ENCODE results near the gene HORMAD2. TPM values are rescaled to one million over a fixed set of nuclear protein-coding genes. Genes with fewer than 3 reads are reported as not detected.
"Not testable (repeated sequence)": the region's sequence is repeated elsewhere in the genome, so short reads cannot be mapped to it uniquely, and the experiment has no call there.

Gene HORMAD2
- total and polyA plus RNA-seq, 4 donors: not detected

- 73 to 78% methylated on average over 5 of the region's 5 CpGs for WGBS, 2 donors
- H3K9me3 ChIP-seq (ENCODE audit: control insufficient read depth, low read length); ATAC-seq (ENCODE audit: low FRiP score); DNase-seq; H3K4me3 ChIP-seq (ENCODE audit: low read length in 2 of 2); H3K27me3 ChIP-seq (ENCODE audit: control insufficient read depth in 1 of 2, insufficient read depth in 2 of 2, low read length in 1 of 2); H3K4me1 ChIP-seq (ENCODE audit: control insufficient read depth in 1 of 2, insufficient read depth in 2 of 2, low read length in 2 of 2); H3K36me3 ChIP-seq (ENCODE audit: control insufficient read depth in 1 of 2, insufficient read depth in 2 of 2, low read length in 1 of 2); H3K27ac ChIP-seq (ENCODE audit: low read depth in 1 of 2, low read length in 2 of 2): not testable (repeated sequence)
- intact Hi-C loops (cut with DNase I): loop anchor here in 1 of 2 donors (5.0 kb wide), 1 partner anchor 715 kb away; no protein-coding TSS in a partner anchor
Observed at GRCh38 chr22:30087037-30087436, 6.8 kb downstream of the HORMAD2 start.

- no peak for DNase-seq
- Histone ChIP-seq H3K27ac (ENCODE audit: low read depth in 1 of 2, low read length in 2 of 2) (no peak overlapping the region), H3K4me3 (ENCODE audit: low read length in 2 of 2) (no peak overlapping the region), H3K36me3 (ENCODE audit: control insufficient read depth in 1 of 2, insufficient read depth in 2 of 2, low read length in 1 of 2) (no peaks in the 10 kb centered on the region), H3K27me3 (ENCODE audit: control insufficient read depth in 1 of 2, insufficient read depth in 2 of 2, low read length in 1 of 2) (no peaks in the 10 kb centered on the region), H3K9me3 (ENCODE audit: control insufficient read depth, low read length) (peaks cover 2% of the 10 kb centered on the region), H3K4me1 (ENCODE audit: control insufficient read depth in 1 of 2, insufficient read depth in 2 of 2, low read length in 2 of 2) (no peaks in the 10 kb centered on the region)
- intact Hi-C loops (cut with DNase I): loop anchor here in 1 of 2 donors (5.0 kb wide), 1 partner anchor 715 kb away; no protein-coding TSS in a partner anchor
- ATAC-seq (ENCODE audit: low FRiP score): no peak
Observed at GRCh38 chr22:30087611-30088010, 7.3 kb downstream of the HORMAD2 start.

- Histone ChIP-seq H3K36me3 (ENCODE audit: control insufficient read depth in 1 of 2, insufficient read depth in 2 of 2, low read length in 1 of 2) (no peaks in the 10 kb centered on the region), H3K27ac (ENCODE audit: low read depth in 1 of 2, low read length in 2 of 2) (no peak overlapping the region), H3K4me1 (ENCODE audit: control insufficient read depth in 1 of 2, insufficient read depth in 2 of 2, low read length in 2 of 2) (no peaks in the 10 kb centered on the region), H3K4me3 (ENCODE audit: low read length in 2 of 2) (no peak overlapping the region), H3K27me3 (ENCODE audit: control insufficient read depth in 1 of 2, insufficient read depth in 2 of 2, low read length in 1 of 2) (no peaks in the 10 kb centered on the region), H3K9me3 (ENCODE audit: control insufficient read depth, low read length) (peaks cover 2% of the 10 kb centered on the region)
- no peak for DNase-seq
- ATAC-seq (ENCODE audit: low FRiP score): no peak
- intact Hi-C loops (cut with DNase I): loop anchor here in 1 of 2 donors (5.0 kb wide), 1 partner anchor 716 kb away; no protein-coding TSS in a partner anchor
Observed at GRCh38 chr22:30088468-30088867, 8.2 kb downstream of the HORMAD2 start.

DNA sequence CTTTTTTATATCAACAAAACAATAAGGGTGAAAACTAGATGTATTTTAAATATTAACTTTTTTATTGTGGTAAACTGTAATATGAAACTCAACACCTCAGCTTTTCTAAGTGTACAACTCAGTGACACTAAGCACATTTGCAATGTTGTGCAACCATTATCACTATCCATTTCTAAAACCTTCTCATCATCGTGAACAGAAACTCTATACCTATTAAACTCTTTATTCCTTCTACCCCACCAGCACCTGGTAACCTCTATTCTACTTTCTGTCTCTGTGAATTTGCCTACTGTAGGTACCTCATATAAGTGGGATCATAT lies 9.4 kb downstream of the HORMAD2 start:
- Histone ChIP-seq H3K36me3 (ENCODE audit: control insufficient read depth in 1 of 2, insufficient read depth in 2 of 2, low read length in 1 of 2) (no peaks in the 10 kb centered on the region), H3K4me1 (ENCODE audit: control insufficient read depth in 1 of 2, insufficient read depth in 2 of 2, low read length in 2 of 2) (no peaks in the 10 kb centered on the region), H3K9me3 (ENCODE audit: control insufficient read depth, low read length) (no peaks in the 10 kb centered on the region), H3K4me3 (ENCODE audit: low read length in 2 of 2) (no peak overlapping the region), H3K27ac (ENCODE audit: low read depth in 1 of 2, low read length in 2 of 2) (no peak overlapping the region), H3K27me3 (ENCODE audit: control insufficient read depth in 1 of 2, insufficient read depth in 2 of 2, low read length in 1 of 2) (no peaks in the 10 kb centered on the region)
- intact Hi-C loops (cut with DNase I): loop anchor here in 1 of 2 donors (5.0 kb wide), 1 partner anchor 717 kb away; no protein-coding TSS in a partner anchor
- 82 to 88% methylated on average over 1 of the region's 1 CpG for WGBS, 2 donors
- ATAC-seq (ENCODE audit: low FRiP score) (no peak), DNase-seq (no peak)

- Histone ChIP-seq H3K27ac (ENCODE audit: low read depth in 1 of 2, low read length in 2 of 2) (no peak overlapping the region), H3K4me1 (ENCODE audit: control insufficient read depth in 1 of 2, insufficient read depth in 2 of 2, low read length in 2 of 2) (no peaks in the 10 kb centered on the region), H3K36me3 (ENCODE audit: control insufficient read depth in 1 of 2, insufficient read depth in 2 of 2, low read length in 1 of 2) (no peaks in the 10 kb centered on the region), H3K9me3 (ENCODE audit: control insufficient read depth, low read length) (no peaks in the 10 kb centered on the region), H3K27me3 (ENCODE audit: control insufficient read depth in 1 of 2, insufficient read depth in 2 of 2, low read length in 1 of 2) (no peaks in the 10 kb centered on the region), H3K4me3 (ENCODE audit: low read length in 2 of 2) (no peak overlapping the region)
- intact Hi-C loops (cut with DNase I): loop anchor here in 1 of 2 donors (10.0 kb wide), 1 partner anchor 458 kb away; no protein-coding TSS in a partner anchor
- DNase-seq: no peak
- no peak for ATAC-seq (ENCODE audit: low FRiP score)
- WGBS, 2 donors: 83 to 92% methylated on average over 1 of the region's 1 CpG
Observed at GRCh38 chr22:30092686-30093085, 12.4 kb downstream of the HORMAD2 start.

GRCh38 chr22:30094804-30095203 lies 14.5 kb downstream of the HORMAD2 start:
- Histone ChIP-seq H3K27me3 (ENCODE audit: control insufficient read depth in 1 of 2, insufficient read depth in 2 of 2, low read length in 1 of 2) (no peaks in the 10 kb centered on the region), H3K36me3 (ENCODE audit: control insufficient read depth in 1 of 2, insufficient read depth in 2 of 2, low read length in 1 of 2) (no peaks in the 10 kb centered on the region), H3K9me3 (ENCODE audit: control insufficient read depth, low read length) (no peaks in the 10 kb centered on the region), H3K4me1 (ENCODE audit: control insufficient read depth in 1 of 2, insufficient read depth in 2 of 2, low read length in 2 of 2) (no peaks in the 10 kb centered on the region), H3K4me3 (ENCODE audit: low read length in 2 of 2) (no peak overlapping the region), H3K27ac (ENCODE audit: low read depth in 1 of 2, low read length in 2 of 2) (no peak overlapping the region)
- ATAC-seq (ENCODE audit: low FRiP score): no peak
- DNase-seq: no peak
- WGBS, 2 donors: 89 to 92% methylated on average over 1 of the region's 1 CpG
- intact Hi-C loops (cut with DNase I): loop anchor here in 1 of 2 donors (10.0 kb wide), 1 partner anchor 460 kb away; no protein-coding TSS in a partner anchor

DNA sequence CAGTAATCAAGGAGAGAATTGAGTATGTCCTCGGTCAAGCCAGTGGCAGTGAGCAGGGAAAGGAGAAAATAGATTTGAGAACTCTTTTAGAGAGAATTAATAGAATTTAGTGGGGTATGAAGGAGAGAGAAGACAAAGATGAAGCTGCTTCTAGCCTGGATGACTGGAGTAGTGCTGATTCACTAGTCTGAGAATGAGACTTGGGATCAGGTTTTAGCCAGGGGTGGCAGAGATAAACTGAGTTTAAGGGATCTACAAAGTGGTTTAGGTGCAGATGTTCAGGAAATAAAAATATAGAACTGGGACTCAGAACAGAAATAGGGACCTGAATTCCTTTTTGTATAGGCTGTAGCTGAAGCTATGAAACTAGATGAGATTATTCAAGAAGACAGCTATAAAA lies 17.6 kb downstream of the HORMAD2 start:
- intact Hi-C loops (cut with DNase I): loop anchor here in 1 of 2 donors (10.0 kb wide), 1 partner anchor 463 kb away; no protein-coding TSS in a partner anchor
- Histone ChIP-seq H3K4me3 (ENCODE audit: low read length in 2 of 2) (no peak overlapping the region), H3K4me1 (ENCODE audit: control insufficient read depth in 1 of 2, insufficient read depth in 2 of 2, low read length in 2 of 2) (no peaks in the 10 kb centered on the region), H3K9me3 (ENCODE audit: control insufficient read depth, low read length) (no peaks in the 10 kb centered on the region), H3K27me3 (ENCODE audit: control insufficient read depth in 1 of 2, insufficient read depth in 2 of 2, low read length in 1 of 2) (no peaks in the 10 kb centered on the region), H3K36me3 (ENCODE audit: control insufficient read depth in 1 of 2, insufficient read depth in 2 of 2, low read length in 1 of 2) (no peaks in the 10 kb centered on the region), H3K27ac (ENCODE audit: low read depth in 1 of 2, low read length in 2 of 2) (no peak overlapping the region)
- ATAC-seq (ENCODE audit: low FRiP score): no peak
- WGBS, 2 donors: 26 to 37% methylated on average over 1 of the region's 1 CpG
- no peak for DNase-seq

DNA sequence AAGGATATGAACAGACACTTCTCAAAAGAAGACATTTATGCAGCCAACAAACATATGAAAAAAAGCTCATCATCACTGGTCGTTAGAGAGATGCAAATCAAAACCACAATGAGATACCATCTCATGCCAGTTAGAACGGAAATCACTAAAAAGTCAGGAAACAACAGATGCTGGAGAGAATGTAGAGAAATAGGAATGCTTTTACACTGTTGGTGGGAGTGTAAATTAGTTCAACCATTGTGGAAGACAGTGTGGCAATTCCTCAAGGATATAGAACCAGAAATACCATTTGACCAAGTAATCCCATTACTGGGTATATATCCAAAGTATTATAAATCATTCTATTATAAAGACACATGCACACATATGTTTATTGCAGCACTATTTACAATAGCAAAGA lies 20.5 kb downstream of the HORMAD2 start:
- H3K27ac ChIP-seq (ENCODE audit: low read depth in 1 of 2, low read length in 2 of 2); H3K4me1 ChIP-seq (ENCODE audit: control insufficient read depth in 1 of 2, insufficient read depth in 2 of 2, low read length in 2 of 2); intact Hi-C loops (cut with DNase I); DNase-seq; H3K27me3 ChIP-seq (ENCODE audit: control insufficient read depth in 1 of 2, insufficient read depth in 2 of 2, low read length in 1 of 2); H3K4me3 ChIP-seq (ENCODE audit: low read length in 2 of 2); H3K9me3 ChIP-seq (ENCODE audit: control insufficient read depth, low read length); H3K36me3 ChIP-seq (ENCODE audit: control insufficient read depth in 1 of 2, insufficient read depth in 2 of 2, low read length in 1 of 2); ATAC-seq (ENCODE audit: low FRiP score): not testable (repeated sequence)
- WGBS, 2 donors: 57 to 62% methylated on average over 2 of the region's 2 CpGs

DNA sequence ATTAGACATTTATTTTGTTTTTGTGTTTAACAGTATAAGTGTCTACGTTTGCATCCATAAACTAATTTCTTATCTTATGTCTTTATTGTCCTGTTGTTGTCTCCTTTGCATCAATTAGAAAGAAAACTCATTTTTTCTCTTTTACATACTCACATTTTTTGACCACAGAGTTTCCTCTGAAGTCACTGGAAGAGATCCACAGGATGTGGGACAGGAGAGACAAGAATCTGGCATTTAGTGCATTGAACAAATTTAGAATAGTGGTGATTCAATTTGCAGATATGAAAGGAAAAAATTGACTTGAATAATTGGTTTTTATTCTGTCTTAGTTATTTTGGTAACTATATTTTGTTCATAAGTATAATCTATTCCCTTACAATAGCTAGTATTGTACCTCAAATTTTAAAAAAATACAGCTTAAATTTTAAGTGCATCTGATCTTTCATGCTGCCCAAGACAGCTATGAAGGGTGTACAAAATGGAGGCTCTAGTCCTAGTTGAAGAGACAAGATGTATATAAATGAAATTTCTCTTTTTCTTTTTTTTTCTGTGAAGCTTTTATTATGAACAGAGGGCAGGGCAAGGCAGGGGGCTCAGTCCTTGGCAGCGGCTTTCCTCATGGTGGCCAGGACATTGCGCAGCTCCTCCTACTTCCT lies 24.4 kb downstream of the HORMAD2 start:
- Histone ChIP-seq H3K4me3 (ENCODE audit: low read length in 2 of 2) (no peak overlapping the region), H3K27ac (ENCODE audit: low read depth in 1 of 2, low read length in 2 of 2) (no peak overlapping the region), H3K9me3 (ENCODE audit: control insufficient read depth, low read length) (no peaks in the 10 kb centered on the region), H3K27me3 (ENCODE audit: control insufficient read depth in 1 of 2, insufficient read depth in 2 of 2, low read length in 1 of 2) (no peaks in the 10 kb centered on the region), H3K36me3 (ENCODE audit: control insufficient read depth in 1 of 2, insufficient read depth in 2 of 2, low read length in 1 of 2) (no peaks in the 10 kb centered on the region), H3K4me1 (ENCODE audit: control insufficient read depth in 1 of 2, insufficient read depth in 2 of 2, low read length in 2 of 2) (no peaks in the 10 kb centered on the region)
- intact Hi-C loops (cut with DNase I): no loop called here
- 85 to 93% methylated on average over 3 of the region's 3 CpGs for WGBS, 2 donors
- no peak for DNase-seq
- ATAC-seq (ENCODE audit: low FRiP score): no peak
